OCI-LY7 (cell line): ENCODE data around the gene MYF5.

Source experiments
- CTCF ChIP-seq: fragments of 200-600 bp; sonication (generic); conservative IDR thresholded peaks from 2 replicates; pipeline ENCODE4 v1.5.1; 2014; ENCODE audit warnings: mild to moderate bottlenecking, antibody characterized with exemption, low read length, moderate library complexity, mixed read lengths
- EZH2phosphoT487 ChIP-seq: fragments of 200-600 bp; sonication (generic); IDR thresholded peaks from 2 replicates; pipeline ENCODE4 v1.6.1; 2018; ENCODE audit warnings: low read depth, borderline replicate concordance, mild to moderate bottlenecking, mixed run types, antibody characterized with exemption, low read length, moderate library complexity, mixed read lengths

- no peak for TF ChIP-seq CTCF
- no peak for TF ChIP-seq EZH2phosphoT487
Observed at GRCh38 chr12:80702889-80703805, 13.6 kb upstream of the MYF5 start.
